Activated CD4-positive, alpha-beta T cell treated with anti-CD3 and anti-CD28 coated beads for 1 hour (primary cell): Measurements from ENCODE around the gene COG2.
"Not testable (repeated sequence)": the region's sequence is repeated elsewhere in the genome, so short reads cannot be mapped to it uniquely, and the experiment has no call there.

Experiments
- DNase-seq: peaks from one replicate; pipeline ENCODE4 v3.0.0-alpha.2; 2020

Gene COG2

GRCh38 chr1:230680300-230681025 lies 38.2 kb downstream of the COG2 start:
- DNase-seq: no peak

DNA sequence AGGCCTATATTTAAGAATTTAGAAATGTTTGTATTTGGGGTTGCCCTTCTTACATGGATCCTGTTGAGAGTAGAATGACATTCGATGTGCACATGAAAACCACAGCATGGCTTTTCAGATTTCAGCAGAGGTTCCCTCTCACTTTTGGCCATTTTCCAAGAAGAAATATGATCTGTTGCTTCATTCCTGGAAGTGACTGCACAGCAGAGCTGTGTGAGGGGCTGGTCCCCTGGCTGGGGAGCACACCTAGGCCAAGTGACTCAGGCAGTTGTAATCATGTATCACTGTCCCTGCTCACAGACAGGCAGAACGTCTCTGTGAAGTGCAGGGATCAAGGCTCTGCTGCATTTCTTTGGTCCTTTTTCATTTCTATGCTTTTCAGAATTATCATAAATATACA lies 39.3 kb downstream of the COG2 start:
- no peak for DNase-seq

DNA sequence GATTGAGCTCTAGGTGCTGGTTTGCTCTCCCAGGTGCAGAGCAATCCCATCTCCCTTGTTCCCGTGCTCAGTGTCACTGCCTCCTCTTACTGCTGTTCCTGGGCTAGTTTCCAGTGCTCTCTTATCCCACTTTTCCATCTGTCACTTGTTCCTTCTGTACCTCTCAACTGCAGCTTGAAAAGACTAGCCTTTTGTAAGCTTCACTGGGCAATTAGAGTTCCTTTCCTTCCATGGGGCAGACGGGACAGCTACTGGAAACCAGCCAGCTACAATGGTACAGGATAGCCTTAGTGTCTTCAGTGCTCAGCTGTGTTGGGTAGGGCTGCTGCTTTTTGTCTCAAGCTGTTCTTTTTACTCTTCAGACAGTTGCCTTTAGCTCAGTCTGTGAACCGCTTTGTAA lies 40.0 kb downstream of the COG2 start:
- no peak for DNase-seq

- DNase-seq: no peak
Observed at GRCh38 chr1:230682882-230683610, 40.8 kb downstream of the COG2 start.

DNA sequence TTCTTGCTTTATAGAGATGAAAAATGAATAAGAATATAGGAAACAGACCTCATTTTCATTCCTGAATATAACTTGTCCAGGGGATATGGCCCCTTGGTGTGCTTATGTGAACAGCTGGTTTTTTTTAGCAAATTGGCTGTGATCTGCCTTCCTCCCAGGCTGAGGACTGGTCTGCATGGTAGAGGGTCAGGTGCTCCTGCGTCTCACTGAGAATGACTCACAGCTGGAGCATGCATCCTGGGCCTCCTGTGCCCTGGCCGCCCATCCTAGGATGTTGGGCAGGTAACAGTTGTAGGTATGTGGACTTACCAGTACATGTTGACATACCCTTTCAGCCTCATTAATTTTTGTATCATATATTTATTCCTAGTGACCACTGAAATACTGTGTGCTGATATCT lies 41.9 kb downstream of the COG2 start:
- no peak for DNase-seq

- no peak for DNase-seq
Observed at GRCh38 chr1:230684998-230685397, 42.7 kb downstream of the COG2 start.

DNA sequence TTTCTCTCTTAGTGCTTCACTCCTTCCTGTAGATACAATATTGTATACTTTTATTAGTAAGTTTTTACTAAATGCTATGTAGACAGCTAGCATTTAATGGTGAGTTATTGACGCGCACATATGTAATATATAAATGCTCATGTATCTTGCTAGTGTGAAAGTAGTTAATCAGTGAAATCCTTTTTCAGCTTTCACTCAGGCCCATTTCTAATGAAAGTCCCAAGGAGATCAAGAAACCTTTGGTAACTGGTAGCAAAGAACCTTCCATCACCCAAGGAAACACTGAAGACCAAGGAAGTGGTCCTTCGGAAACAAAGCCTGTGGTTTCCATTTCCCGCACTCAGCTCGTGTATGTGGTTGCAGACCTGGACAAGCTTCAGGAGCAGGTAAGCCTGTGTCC lies 44.5 kb downstream of the COG2 start:
- DNase-seq: no peak

GRCh38 chr1:230690101-230690500 lies 47.8 kb downstream of the COG2 start:
- no peak for DNase-seq

GRCh38 chr1:230691615-230692014 lies 49.3 kb downstream of the COG2 start:
- no peak for DNase-seq

- DNase-seq: no peak
Observed at GRCh38 chr1:230693221-230693620, 50.9 kb downstream of the COG2 start.

DNA sequence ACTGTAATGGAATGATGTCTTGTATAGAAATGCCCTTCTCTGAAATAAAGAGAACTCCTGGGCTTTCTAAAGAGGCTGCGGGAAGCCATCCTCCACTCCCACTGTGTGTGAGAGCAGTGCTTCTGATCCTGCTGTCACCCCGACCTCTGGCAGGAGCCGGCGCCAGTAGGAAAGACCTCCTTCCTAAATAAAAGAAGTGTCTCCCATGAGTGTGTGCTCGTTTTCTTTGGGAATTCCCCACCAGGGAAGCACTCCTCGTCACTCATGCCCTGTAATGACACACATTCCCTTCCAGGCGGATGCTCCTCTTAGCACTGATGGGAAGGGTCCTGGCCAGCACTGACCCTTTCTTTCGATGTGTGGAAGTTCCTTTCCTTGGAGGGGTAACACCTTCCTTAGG lies 51.5 kb downstream of the COG2 start:
- no peak for DNase-seq

DNA sequence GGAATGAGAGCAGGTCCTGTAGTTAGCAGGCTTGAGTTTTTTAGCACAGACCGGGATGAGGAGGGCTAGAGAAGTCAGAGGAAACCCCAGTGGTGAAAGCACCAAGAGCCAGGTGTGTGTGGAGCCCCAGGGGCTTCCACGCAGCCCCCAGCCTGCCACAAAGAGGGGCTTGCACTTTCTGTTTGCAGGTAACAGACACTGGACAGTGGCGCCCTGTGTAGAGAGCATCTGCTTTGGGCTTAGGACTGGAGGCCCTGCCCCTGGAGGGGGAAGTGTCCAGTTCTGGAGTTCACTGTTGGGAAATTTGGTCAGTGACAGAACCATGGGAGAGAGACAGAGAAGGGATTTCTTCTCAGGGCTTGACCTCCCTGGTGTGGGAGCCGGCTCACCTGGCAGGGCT lies 52.2 kb downstream of the COG2 start:
- DNase-seq: no peak

DNA sequence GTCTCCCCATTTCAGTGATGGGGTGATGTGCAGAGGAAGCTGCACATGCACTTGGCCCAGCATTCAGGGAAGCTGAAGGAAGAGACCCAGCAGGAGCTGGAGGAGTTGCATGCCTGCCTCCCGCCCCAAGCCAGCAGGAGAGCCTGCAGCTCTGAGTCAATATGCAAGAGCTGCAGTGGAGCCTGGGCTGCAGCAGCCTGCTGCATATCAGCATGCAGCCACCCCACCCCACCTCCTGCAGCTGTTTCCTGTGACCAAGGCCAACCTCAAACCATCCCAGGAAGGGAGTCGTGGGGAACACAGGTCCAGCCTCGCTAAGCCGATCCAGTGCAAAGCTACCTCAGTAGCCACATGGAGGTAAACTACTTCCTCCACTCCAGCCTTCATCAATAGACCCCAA lies 52.7 kb downstream of the COG2 start:
- DNase-seq: no peak

- DNase-seq: no peak
Observed at GRCh38 chr1:230696218-230696617, 53.9 kb downstream of the COG2 start.

GRCh38 chr1:230696722-230697437 lies 54.6 kb downstream of the COG2 start:
- no peak for DNase-seq

DNA sequence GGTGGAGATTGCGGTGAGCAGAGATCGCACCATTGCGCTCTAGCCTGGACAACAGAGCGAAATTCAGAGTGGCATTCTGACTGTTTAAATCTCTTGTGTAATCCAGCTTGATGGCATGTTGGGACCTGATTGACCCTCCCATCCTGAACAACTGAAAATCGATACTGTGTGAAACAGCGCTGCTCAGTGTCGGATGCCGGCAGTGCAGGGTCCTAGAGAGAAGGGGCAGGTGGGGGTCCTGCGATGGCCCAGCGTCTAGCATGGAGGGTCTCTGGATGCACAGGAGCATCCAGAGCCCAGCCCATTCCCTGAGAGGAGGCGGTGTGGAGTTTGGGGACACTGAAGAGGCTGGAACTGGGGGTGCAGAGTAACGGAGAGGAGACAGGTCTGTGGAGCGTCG lies 55.8 kb downstream of the COG2 start:
- no peak for DNase-seq

DNA sequence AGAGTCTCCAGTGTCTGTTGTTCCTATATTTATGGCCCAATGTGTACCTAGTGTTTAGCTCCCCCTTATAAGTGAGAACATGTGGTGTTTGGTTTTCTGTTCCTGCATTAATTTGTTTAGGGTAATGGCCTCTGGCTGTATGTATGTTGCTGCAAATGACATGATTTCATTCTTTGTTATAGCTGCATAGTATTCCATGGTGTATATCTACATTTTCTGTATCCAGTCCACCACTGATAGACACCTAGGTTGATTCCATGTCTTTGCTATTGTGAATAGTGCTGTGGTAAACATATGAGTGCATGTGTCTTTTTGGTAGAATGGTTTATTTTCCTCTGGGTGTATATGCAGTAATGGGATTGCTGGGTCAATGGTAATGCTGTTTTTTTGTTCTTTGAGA lies 56.7 kb downstream of the COG2 start:
- DNase-seq: not testable (repeated sequence)

DNA sequence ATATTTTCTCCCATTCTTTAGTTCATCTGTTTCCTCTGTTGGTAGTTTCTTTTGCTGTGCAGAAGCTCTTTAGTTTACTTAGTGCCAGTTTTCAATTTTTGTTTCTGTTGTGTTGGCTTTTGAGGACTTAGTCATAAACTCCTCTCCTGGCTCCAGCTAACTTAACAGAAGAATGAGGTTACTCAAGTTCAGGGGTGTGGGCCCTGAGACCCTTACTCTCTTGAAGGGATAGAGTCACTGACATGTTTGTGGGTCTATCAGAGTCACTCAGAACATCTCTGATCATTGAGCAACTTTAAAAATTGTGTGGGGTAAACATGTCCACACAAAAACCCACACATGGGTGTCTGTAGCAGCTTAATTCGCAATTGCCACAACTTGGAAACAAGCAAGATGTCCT lies 57.4 kb downstream of the COG2 start:
- no peak for DNase-seq

- no peak for DNase-seq
Observed at GRCh38 chr1:230700132-230700531, 57.9 kb downstream of the COG2 start.

DNA sequence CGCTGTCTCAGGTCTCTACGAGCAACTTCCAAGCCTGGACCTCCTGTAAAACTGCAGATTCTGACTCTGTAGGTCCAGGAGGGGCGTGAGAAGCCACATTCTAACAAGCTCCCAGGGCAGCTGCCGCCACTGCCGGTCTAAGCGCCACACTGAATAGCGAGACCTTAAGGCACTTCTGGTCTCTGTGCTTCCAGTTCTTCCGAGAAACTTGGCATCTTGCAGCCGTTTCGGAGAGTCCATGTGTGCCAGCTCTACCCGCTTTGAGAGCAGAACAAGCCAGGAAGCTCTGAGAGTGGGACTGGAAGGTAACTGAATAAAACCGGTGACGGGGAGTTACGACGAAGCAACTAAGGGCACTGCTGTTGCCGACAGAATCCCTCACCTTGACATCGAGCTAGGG lies 59.2 kb downstream of the COG2 start:
- DNase-seq: no peak

GRCh38 chr1:230701895-230702768 lies 59.9 kb downstream of the COG2 start:
- no peak for DNase-seq

DNA sequence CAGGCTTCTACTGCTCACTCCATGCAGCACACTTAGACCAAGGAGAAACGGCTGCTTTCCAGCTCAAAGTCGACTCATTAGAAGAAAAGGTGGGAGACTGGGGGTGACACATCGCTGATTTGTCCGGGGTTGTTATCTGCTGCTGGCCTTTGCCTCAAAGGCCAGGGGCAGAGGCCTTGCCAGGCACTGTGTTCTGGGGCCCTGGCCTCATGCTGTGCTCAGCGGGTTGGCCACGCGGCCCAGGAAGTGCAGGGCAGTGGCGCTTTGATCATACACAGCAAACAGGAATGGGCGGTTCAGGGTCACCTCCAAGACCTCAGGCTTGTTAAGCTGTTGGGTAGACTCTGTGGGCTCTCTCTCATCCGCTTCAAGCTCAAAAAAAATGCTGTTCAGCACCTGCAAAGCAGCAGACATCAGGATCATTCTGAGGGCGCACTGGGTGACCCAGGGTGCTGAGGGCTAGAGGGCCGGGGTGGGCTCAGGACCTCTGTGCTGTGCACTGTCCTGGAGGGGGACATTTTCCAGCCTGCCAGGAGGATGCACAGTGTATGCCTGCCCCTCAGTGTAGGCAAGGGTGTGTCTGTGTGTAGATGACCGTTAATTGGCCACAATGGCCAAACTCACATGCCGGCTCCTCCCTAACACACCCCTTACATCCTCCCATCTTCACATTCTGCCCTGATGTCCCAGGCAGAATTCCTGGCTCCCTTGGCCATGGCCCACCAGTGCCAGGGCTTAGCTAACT lies 60.8 kb downstream of the COG2 start:
- no peak for DNase-seq
